Memory B cell (primary cell): Measurements from ENCODE around the gene PIGO.

Experiments used
- ATAC-seq: fragments of 150-1000 bp; cut with Tn5 transposase; 2 replicates; pipeline ENCODE4 v1.10.0; 2021; ENCODE audit warnings: low read depth, mild to moderate bottlenecking, moderate library complexity
- DNase-seq, 2 donors: peaks; one replicate each; pipeline ENCODE4 v3.0.0; 2022; ENCODE audit warnings: low spot score in 2 of 2
- H3K27ac Mint-ChIP-seq: one replicate; pipeline ENCODE4 v1.8.0; 2022; ENCODE audit warnings: mild to moderate bottlenecking, moderate library complexity, mixed read lengths
- H3K27me3 Mint-ChIP-seq: one replicate; pipeline ENCODE4 v1.8.0; 2022; ENCODE audit warnings: mixed read lengths
- H3K36me3 Mint-ChIP-seq: one replicate; pipeline ENCODE4 v1.8.0; 2022; ENCODE audit warnings: mild to moderate bottlenecking, mixed read lengths
- H3K4me1 Mint-ChIP-seq: one replicate; pipeline ENCODE4 v1.8.0; 2022; ENCODE audit warnings: mixed read lengths
- H3K4me3 Mint-ChIP-seq: one replicate; pipeline ENCODE4 v1.8.0; 2022; ENCODE audit warnings: mild to moderate bottlenecking, moderate library complexity, mixed read lengths
- H3K9me3 Mint-ChIP-seq: one replicate; pipeline ENCODE4 v1.8.0; 2022; ENCODE audit warnings: mixed read lengths

The PIGO gene

GRCh38 chr9:35042891-35043545 lies 53.4 kb downstream of the PIGO start:
- H3K4me1 Mint-ChIP-seq = peaks cover 13% of the 10 kb centered on the region
- ATAC-seq (no peak), DNase-seq (no peak)
- no peak overlapping the region for H3K4me3 Mint-ChIP-seq
- H3K9me3 Mint-ChIP-seq = no peaks in the 10 kb centered on the region
- no peaks in the 10 kb centered on the region for H3K27me3 Mint-ChIP-seq
- peaks cover 17% of the 10 kb centered on the region for H3K36me3 Mint-ChIP-seq
- H3K27ac Mint-ChIP-seq = no peak overlapping the region

- Mint-ChIP-seq H3K4me3 (no peak overlapping the region), H3K27ac (no peak overlapping the region), H3K4me1 (peaks cover 13% of the 10 kb centered on the region), H3K9me3 (no peaks in the 10 kb centered on the region), H3K36me3 (peaks cover 17% of the 10 kb centered on the region), H3K27me3 (no peaks in the 10 kb centered on the region)
- no peak for DNase-seq
- no peak for ATAC-seq
Observed at GRCh38 chr9:35042081-35042604, 54.2 kb downstream of the PIGO start.
